ENCODE results near the gene SP3. TPM values are rescaled to one million over a fixed set of nuclear protein-coding genes. Genes with fewer than 3 reads are reported as not detected.

SP3 gene
- total and polyA plus RNA-seq, 9 of the 15 experiments (the other 6 are each of a cell fraction or from before 2014, with no cell fraction given), result 12.0 to 106 (median 74.9) TPM

DNA sequence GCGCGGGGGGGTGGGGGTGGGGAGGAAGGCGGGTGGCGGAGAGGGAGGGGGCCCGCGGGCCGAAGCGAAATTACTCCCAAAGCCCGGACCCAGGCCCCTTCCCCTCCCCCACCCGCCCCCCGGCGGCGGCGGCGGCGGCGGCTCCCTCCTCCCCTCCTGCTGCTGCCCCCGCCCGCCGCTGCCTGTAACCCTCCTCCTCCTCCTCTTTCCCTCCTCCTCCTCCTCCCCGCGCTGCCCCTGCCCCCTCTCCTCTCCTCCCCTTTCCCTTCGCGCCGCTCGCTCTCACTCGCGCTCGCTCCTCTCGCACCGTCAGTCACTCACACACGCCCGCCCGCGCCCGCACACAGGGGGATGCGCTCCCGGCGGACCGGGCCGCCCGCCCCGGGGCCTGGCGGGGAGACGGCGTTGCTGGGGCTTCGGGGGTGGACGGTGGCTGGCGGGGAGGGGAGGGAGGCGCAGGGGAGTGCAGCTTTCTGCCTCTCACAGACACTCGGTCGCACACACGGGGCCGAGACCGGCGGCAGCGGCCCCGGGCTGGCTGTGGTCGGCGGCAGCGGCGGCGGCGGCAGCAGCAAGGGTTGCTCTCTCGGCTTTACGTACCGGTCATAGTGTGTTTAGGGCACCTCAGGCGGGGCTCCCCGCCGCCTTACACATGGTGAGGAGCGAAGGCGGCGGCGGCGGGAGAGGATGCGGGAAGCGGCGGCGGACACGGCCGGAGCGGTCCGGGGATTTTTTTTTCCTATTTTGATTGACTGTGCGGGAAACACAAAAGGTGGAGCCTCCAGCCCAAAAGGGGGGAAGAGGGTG lies 405 bp downstream of the SP3 start (continued):
- TF ChIP-seq ZNF561 (CRISPR knock-in tag; conservative IDR thresholded peaks at IDR 0.05), result 0 out of 2 replicates have a peak, but pooled peaks have one; percentile 22
- TF ChIP-seq, protein P1, sequence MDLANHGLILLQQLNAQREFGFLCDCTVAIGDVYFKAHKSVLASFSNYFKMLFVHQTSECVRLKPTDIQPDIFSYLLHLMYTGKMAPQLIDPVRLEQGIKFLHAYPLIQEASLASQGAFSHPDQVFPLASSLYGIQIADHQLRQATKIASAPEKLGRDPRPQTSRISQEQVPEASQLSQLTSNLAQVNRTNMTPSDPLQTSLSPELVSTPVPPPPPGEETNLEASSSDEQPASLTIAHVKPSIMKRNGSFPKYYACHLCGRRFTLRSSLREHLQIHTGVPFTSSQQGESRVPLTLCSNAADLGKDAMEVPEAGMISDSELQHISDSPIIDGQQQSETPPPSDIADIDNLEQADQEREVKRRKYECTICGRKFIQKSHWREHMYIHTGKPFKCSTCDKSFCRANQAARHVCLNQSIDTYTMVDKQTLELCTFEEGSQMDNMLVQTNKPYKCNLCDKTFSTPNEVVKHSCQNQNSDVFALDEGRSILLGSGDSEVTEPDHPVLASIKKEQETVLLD (IDR thresholded peaks at IDR 0.05), result no peak
- TF ChIP-seq HLTF (IDR thresholded peaks at IDR 0.05), result peak; percentile 48; the same call in 1 of the 2 replicates
- no peak for TF ChIP-seq ETS2 (tag; IDR thresholded peaks at IDR 0.05; ENCODE audit: borderline replicate concordance, poor library complexity, severe bottlenecking)
- no peak for TF ChIP-seq NFYB (IDR thresholded peaks at IDR 0.05; ENCODE audit: extremely low read depth, insufficient read length)
- no peak for TF ChIP-seq DMBX1 (CRISPR knock-in tag; IDR thresholded peaks at IDR 0.05; ENCODE audit: borderline replicate concordance)
- no peak for TF ChIP-seq ZC3H11A (IDR thresholded peaks at IDR 0.05; ENCODE audit: low read depth, low read length)
- TF ChIP-seq, protein P2, sequence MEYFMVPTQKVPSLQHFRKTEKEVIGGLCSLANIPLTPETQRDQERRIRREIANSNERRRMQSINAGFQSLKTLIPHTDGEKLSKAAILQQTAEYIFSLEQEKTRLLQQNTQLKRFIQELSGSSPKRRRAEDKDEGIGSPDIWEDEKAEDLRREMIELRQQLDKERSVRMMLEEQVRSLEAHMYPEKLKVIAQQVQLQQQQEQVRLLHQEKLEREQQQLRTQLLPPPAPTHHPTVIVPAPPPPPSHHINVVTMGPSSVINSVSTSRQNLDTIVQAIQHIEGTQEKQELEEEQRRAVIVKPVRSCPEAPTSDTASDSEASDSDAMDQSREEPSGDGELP (CRISPR knock-in tag; IDR thresholded peaks at IDR 0.05; ENCODE audit: borderline replicate concordance), result peak; percentile 6; the same call in 1 of the 2 replicates
- 0 out of 2 replicates have a peak, but pooled peaks have one; percentile 30 for TF ChIP-seq ZNF143 (CRISPR knock-in tag; IDR thresholded peaks at IDR 0.05)
- TF ChIP-seq TOE1 (IDR thresholded peaks at IDR 0.05; ENCODE audit: borderline replicate concordance), result 0 out of 2 replicates have a peak, but pooled peaks have one; percentile 43
- TF ChIP-seq TOE1 (CRISPR knock-in tag; IDR thresholded peaks at IDR 0.05; ENCODE audit: borderline replicate concordance, low read depth), result no peak
- TF ChIP-seq, protein P3, sequence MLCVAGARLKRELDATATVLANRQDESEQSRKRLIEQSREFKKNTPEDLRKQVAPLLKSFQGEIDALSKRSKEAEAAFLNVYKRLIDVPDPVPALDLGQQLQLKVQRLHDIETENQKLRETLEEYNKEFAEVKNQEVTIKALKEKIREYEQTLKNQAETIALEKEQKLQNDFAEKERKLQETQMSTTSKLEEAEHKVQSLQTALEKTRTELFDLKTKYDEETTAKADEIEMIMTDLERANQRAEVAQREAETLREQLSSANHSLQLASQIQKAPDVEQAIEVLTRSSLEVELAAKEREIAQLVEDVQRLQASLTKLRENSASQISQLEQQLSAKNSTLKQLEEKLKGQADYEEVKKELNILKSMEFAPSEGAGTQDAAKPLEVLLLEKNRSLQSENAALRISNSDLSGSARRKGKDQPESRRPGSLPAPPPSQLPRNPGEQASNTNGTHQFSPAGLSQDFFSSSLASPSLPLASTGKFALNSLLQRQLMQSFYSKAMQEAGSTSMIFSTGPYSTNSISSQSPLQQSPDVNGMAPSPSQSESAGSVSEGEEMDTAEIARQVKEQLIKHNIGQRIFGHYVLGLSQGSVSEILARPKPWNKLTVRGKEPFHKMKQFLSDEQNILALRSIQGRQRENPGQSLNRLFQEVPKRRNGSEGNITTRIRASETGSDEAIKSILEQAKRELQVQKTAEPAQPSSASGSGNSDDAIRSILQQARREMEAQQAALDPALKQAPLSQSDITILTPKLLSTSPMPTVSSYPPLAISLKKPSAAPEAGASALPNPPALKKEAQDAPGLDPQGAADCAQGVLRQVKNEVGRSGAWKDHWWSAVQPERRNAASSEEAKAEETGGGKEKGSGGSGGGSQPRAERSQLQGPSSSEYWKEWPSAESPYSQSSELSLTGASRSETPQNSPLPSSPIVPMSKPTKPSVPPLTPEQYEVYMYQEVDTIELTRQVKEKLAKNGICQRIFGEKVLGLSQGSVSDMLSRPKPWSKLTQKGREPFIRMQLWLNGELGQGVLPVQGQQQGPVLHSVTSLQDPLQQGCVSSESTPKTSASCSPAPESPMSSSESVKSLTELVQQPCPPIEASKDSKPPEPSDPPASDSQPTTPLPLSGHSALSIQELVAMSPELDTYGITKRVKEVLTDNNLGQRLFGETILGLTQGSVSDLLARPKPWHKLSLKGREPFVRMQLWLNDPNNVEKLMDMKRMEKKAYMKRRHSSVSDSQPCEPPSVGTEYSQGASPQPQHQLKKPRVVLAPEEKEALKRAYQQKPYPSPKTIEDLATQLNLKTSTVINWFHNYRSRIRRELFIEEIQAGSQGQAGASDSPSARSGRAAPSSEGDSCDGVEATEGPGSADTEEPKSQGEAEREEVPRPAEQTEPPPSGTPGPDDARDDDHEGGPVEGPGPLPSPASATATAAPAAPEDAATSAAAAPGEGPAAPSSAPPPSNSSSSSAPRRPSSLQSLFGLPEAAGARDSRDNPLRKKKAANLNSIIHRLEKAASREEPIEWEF (CRISPR knock-in tag; IDR thresholded peaks at IDR 0.05), result no peak
- no peak for TF ChIP-seq L3MBTL2 (IDR thresholded peaks at IDR 0.05)
- TF ChIP-seq, protein P4, sequence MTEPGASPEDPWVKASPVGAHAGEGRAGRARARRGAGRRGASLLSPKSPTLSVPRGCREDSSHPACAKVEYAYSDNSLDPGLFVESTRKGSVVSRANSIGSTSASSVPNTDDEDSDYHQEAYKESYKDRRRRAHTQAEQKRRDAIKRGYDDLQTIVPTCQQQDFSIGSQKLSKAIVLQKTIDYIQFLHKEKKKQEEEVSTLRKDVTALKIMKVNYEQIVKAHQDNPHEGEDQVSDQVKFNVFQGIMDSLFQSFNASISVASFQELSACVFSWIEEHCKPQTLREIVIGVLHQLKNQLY (CRISPR knock-in tag; conservative IDR thresholded peaks at IDR 0.05), result 0 out of 4 replicates have a peak, but pooled peaks of 1 of the 2 experiments have one; percentile 32
- TF ChIP-seq RCOR1 (IDR thresholded peaks at IDR 0.05; ENCODE audit: borderline replicate concordance in 1 of 2, low read depth in 2 of 2, low read length in 2 of 2), result peak in 1 of 2 experiments; percentile 15; a peak in 1 of 4 replicates
- no peak for TF ChIP-seq FOXJ3 (CRISPR knock-in tag; IDR thresholded peaks at IDR 0.05)
- 0 out of 2 replicates have a peak, but pooled peaks have one; percentile 13 for TF ChIP-seq ZSCAN32 (CRISPR knock-in tag; IDR thresholded peaks at IDR 0.05)
- TF ChIP-seq MTA3 (IDR thresholded peaks at IDR 0.05; ENCODE audit: borderline replicate concordance), result no peak; the same call in 1 of the 2 replicates

Measured in K562 (cell line).